CD4-positive, alpha-beta T cell treated with Interleukin-17A for 4 hours (primary cell): ENCODE results near the gene LRPAP1.
"Not testable (repeated sequence)": the region's sequence is repeated elsewhere in the genome, so short reads cannot be mapped to it uniquely, and the experiment has no call there.

ENCODE experiments used
- DNase-seq: peaks from one replicate; pipeline ENCODE4 v3.0.0-alpha.2; 2020; ENCODE audit warnings: mixed read lengths

The LRPAP1 gene

GRCh38 chr4:3560465-3560864 lies 28.2 kb upstream of the LRPAP1 start:
- DNase-seq, result not testable (repeated sequence)

- DNase-seq, result not testable (repeated sequence)
These were observed 27.4 kb upstream of the LRPAP1 start for GRCh38 chr4:3559381-3560290.

- not testable (repeated sequence) for DNase-seq
These were observed 26.3 kb upstream of the LRPAP1 start for GRCh38 chr4:3558514-3558836.

GRCh38 chr4:3557676-3558513 lies 25.7 kb upstream of the LRPAP1 start:
- not testable (repeated sequence) for DNase-seq

GRCh38 chr4:3557088-3557492 lies 24.9 kb upstream of the LRPAP1 start:
- DNase-seq, result not testable (repeated sequence)

GRCh38 chr4:3556244-3556867 lies 24.1 kb upstream of the LRPAP1 start:
- DNase-seq, result not testable (repeated sequence)

- not testable (repeated sequence) for DNase-seq
These were observed 23.3 kb upstream of the LRPAP1 start for GRCh38 chr4:3555459-3556070.

GRCh38 chr4:3551366-3551765 lies 19.1 kb upstream of the LRPAP1 start:
- DNase-seq, result not testable (repeated sequence)

GRCh38 chr4:3550792-3551325 lies 18.6 kb upstream of the LRPAP1 start:
- DNase-seq, result not testable (repeated sequence)

- not testable (repeated sequence) for DNase-seq
These were observed 17.8 kb upstream of the LRPAP1 start for GRCh38 chr4:3550041-3550440.

GRCh38 chr4:3549694-3550001 lies 17.4 kb upstream of the LRPAP1 start:
- not testable (repeated sequence) for DNase-seq

GRCh38 chr4:3548991-3549693 lies 16.9 kb upstream of the LRPAP1 start:
- not testable (repeated sequence) for DNase-seq

GRCh38 chr4:3546721-3547120 lies 14.5 kb upstream of the LRPAP1 start:
- DNase-seq, result not testable (repeated sequence)

GRCh38 chr4:3545351-3545750 lies 13.1 kb upstream of the LRPAP1 start:
- not testable (repeated sequence) for DNase-seq

GRCh38 chr4:3544259-3545025 lies 12.2 kb upstream of the LRPAP1 start:
- DNase-seq, result not testable (repeated sequence)

- not testable (repeated sequence) for DNase-seq
These were observed 11.2 kb upstream of the LRPAP1 start for GRCh38 chr4:3543415-3543814.

- not testable (repeated sequence) for DNase-seq
These were observed 6.7 kb upstream of the LRPAP1 start for GRCh38 chr4:3538906-3539305.

GRCh38 chr4:3535812-3536211 lies 3.6 kb upstream of the LRPAP1 start:
- DNase-seq, result not testable (repeated sequence)

GRCh38 chr4:3533423-3533820 lies 1.2 kb upstream of the LRPAP1 start:
- DNase-seq, result no peak

GRCh38 chr4:3532751-3533422 lies 665 bp upstream of the LRPAP1 start:
- DNase-seq, result no peak
